GM12878 (cell line): ENCODE measurements around the gene STPG4. TPM values are rescaled to one million over a fixed set of nuclear protein-coding genes. Genes with fewer than 3 reads are reported as not detected.
A peak's percentile ranks its signal among the peaks of the same experiment; 100 is the strongest.

ENCODE experiments used
- ATF7 ChIP-seq: fragments of 450-650 bp; IDR thresholded peaks from 2 replicates; pipeline ENCODE4 v1.6.1; 2016; ENCODE audit warnings: low read depth, mild to moderate bottlenecking
- CHD4 ChIP-seq: fragments of 200-600 bp; sonication (generic); IDR thresholded peaks from 2 replicates; pipeline ENCODE4 v1.6.1; 2016; ENCODE audit warnings: mild to moderate bottlenecking
- DPF2 ChIP-seq: fragments of 450-650 bp; IDR thresholded peaks from 2 replicates; pipeline ENCODE4 v1.6.1; 2017; ENCODE audit warnings: mild to moderate bottlenecking
- HDGF ChIP-seq: fragments of 450-650 bp; IDR thresholded peaks from 2 replicates; pipeline ENCODE4 v1.6.1; 2016; ENCODE audit warnings: antibody characterized with exemption
- IKZF1 ChIP-seq: fragments of 450-650 bp; conservative IDR thresholded peaks from 2 replicates; pipeline ENCODE4 v1.6.1; 2017; ENCODE audit warnings: antibody characterized with exemption, mild to moderate bottlenecking
- IKZF2 ChIP-seq, 2 experiments: fragments of 450-650 bp; IDR thresholded peaks; 2 replicates each; pipeline ENCODE4 v1.6.1; 2017; ENCODE audit warnings: mild to moderate bottlenecking in 2 of 2, moderate library complexity in 2 of 2
- JUNB ChIP-seq: IDR thresholded peaks from 2 replicates; pipeline ENCODE4 v1.6.1; 2016; ENCODE audit warnings: antibody characterized with exemption, mild to moderate bottlenecking
- JUND ChIP-seq: IDR thresholded peaks from 2 replicates; pipeline ENCODE4 v1.6.1; 2012; ENCODE audit warnings: low read depth, mild to moderate bottlenecking, low read length, improper control_type of control experiment, moderate library complexity
- LARP7 ChIP-seq: fragments of 450-650 bp; IDR thresholded peaks from 2 replicates; pipeline ENCODE4 v1.6.1; 2017; ENCODE audit warnings: mild to moderate bottlenecking
- MTA2 ChIP-seq: fragments of 450-650 bp; IDR thresholded peaks from 2 replicates; pipeline ENCODE4 v1.6.1; 2016; ENCODE audit warnings: low read depth, mild to moderate bottlenecking, moderate library complexity
- NFXL1 ChIP-seq: fragments of 450-650 bp; IDR thresholded peaks from 2 replicates; pipeline ENCODE4 v1.6.1; 2017; ENCODE audit warnings: antibody characterized with exemption, mild to moderate bottlenecking, borderline replicate concordance
- NFYB ChIP-seq: IDR thresholded peaks from 2 replicates; pipeline ENCODE4 v1.6.1; 2011; ENCODE audit warnings: low read depth, mild to moderate bottlenecking, low read length, improper control_type of control experiment, moderate library complexity; ENCODE audit not compliant: insufficient read depth
- NR2F1 ChIP-seq: fragments of 450-650 bp; conservative IDR thresholded peaks from 2 replicates; pipeline ENCODE4 v1.6.1; 2017; ENCODE audit warnings: mild to moderate bottlenecking
- RAD51 ChIP-seq: fragments of 450-650 bp; IDR thresholded peaks from 2 replicates; pipeline ENCODE4 v1.6.1; 2016; ENCODE audit warnings: moderate library complexity, mild to moderate bottlenecking, inconsistent platforms
- RFX5 ChIP-seq: IDR thresholded peaks from 2 replicates; pipeline ENCODE4 v1.6.1; 2011; ENCODE audit warnings: low read depth, low read length, improper control_type of control experiment
- SIN3A ChIP-seq: IDR thresholded peaks from 2 replicates; pipeline ENCODE4 v1.6.1; 2012; ENCODE audit warnings: low read depth, low read length, improper control_type of control experiment
- SMAD1 ChIP-seq: fragments of 450-650 bp; IDR thresholded peaks from 2 replicates; pipeline ENCODE4 v1.6.1; 2018; ENCODE audit warnings: mild to moderate bottlenecking, low read depth; ENCODE audit not compliant: partially characterized antibody
- ZNF207 ChIP-seq: fragments of 450-650 bp; IDR thresholded peaks from 2 replicates; pipeline ENCODE4 v1.6.1; 2014; ENCODE audit warnings: antibody characterized with exemption, mild to moderate bottlenecking, borderline replicate concordance
- ZNF592 ChIP-seq: fragments of 450-650 bp; IDR thresholded peaks from 2 replicates; pipeline ENCODE4 v1.6.1; 2017; ENCODE audit warnings: mild to moderate bottlenecking, moderate library complexity
- ZZZ3 ChIP-seq: IDR thresholded peaks from 2 replicates; pipeline ENCODE4 v1.6.1; 2011; ENCODE audit warnings: low read depth; ENCODE audit not compliant: control insufficient read depth, insufficient read length
- polyA plus RNA-seq, 11 experiments: library from polyadenylated mRNA; depleted of rRNA in 4 of 11; unstranded in 6 of 11; stranded (reverse) in 5 of 11; fragments of >200 nt; fragmentation: Nextera tagmentation in 4 of 11; fragmentation: Illumina TruSeq in 1 of 11; extraction: Ambion mirVana in 4 of 11; extraction: Trizol in 1 of 11; gene quantifications; 1 replicate in 1 of 11; 2 replicates in 10 of 11; pipeline versions ENCODE4 v1.2.1 to v1.2.3, GENCODE V29; 2011 to 2016; ENCODE audit warnings: inconsistent platforms in 2 of 11, missing spikeins in 2 of 11, low read depth in 1 of 11
- total RNA-seq, 4 experiments: library from RNA; depleted of rRNA in 3 of 4; stranded (reverse); fragments of >200 nt in 3 of 4; fragmentation: Illumina TruSeq in 1 of 4; extraction: Trizol in 1 of 4; gene quantifications; 2 replicates each; pipeline versions ENCODE4 v1.2.1 to v1.2.3, GENCODE V29; 2013 to 2021
- TF ChIP-seq, protein P1 (sequence below): fragments of 450-650 bp; IDR thresholded peaks from 2 replicates; pipeline ENCODE4 v1.6.1; 2016; ENCODE audit warnings: mild to moderate bottlenecking, moderate library complexity, borderline replicate concordance
- TF ChIP-seq, protein P2 (sequence below): IDR thresholded peaks from 2 replicates; pipeline ENCODE4 v1.6.1; 2012; ENCODE audit warnings: mild to moderate bottlenecking, low read depth, low read length

STPG4 gene
- total and polyA plus RNA-seq, 10 of the 15 experiments (the other 5 are each of a cell fraction or from before 2014, with no cell fraction given), result 0.10 to 0.29 (median 0.19) TPM; not detected in 3

DNA sequence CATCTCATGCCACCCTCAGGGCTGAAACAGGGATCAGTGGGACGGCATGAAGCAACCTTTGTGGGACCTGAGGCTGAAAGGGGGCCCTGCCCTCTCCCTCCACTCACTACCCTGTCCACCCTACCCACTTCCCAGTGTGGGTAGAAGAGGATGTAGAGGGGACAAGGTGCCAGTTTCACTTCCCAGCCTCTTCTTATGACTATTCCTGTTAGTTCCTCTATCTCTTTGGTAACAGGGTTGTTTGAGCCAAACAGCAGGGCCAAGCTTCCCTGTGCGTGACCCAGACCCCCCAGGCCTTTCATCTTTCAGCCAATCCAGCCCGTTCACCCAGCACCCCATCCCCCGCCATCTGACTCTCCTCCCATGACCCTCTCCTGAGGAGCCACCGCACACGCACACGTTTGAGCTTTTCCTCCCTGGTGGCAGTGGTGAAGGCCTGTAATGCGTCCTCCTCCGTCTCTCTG lies 82.3 kb downstream of the STPG4 start (continued):
- TF ChIP-seq ZNF592 (no peak), JUNB (no peak), LARP7 (no peak), ZZZ3 (no peak), RAD51 (no peak), IKZF1 (peak; percentile 78), ZNF207 (no peak), JUND (no peak), NFYB (no peak), ATF7 (no peak), CHD4 (no peak), HDGF (no peak), SIN3A (no peak), RFX5 (no peak), NFXL1 (no peak), DPF2 (peak; percentile 73), SMAD1 (no peak), MTA2 (peak; percentile 34; the same call in 1 of the 2 replicates), IKZF2 (IDR thresholded peaks at IDR 0.05) (peak; percentile 35 to 68; a peak in 3 of 4 replicates), NR2F1 (0 out of 2 replicates have a peak, but pooled peaks have one; percentile 24)
- TF ChIP-seq, protein P1, sequence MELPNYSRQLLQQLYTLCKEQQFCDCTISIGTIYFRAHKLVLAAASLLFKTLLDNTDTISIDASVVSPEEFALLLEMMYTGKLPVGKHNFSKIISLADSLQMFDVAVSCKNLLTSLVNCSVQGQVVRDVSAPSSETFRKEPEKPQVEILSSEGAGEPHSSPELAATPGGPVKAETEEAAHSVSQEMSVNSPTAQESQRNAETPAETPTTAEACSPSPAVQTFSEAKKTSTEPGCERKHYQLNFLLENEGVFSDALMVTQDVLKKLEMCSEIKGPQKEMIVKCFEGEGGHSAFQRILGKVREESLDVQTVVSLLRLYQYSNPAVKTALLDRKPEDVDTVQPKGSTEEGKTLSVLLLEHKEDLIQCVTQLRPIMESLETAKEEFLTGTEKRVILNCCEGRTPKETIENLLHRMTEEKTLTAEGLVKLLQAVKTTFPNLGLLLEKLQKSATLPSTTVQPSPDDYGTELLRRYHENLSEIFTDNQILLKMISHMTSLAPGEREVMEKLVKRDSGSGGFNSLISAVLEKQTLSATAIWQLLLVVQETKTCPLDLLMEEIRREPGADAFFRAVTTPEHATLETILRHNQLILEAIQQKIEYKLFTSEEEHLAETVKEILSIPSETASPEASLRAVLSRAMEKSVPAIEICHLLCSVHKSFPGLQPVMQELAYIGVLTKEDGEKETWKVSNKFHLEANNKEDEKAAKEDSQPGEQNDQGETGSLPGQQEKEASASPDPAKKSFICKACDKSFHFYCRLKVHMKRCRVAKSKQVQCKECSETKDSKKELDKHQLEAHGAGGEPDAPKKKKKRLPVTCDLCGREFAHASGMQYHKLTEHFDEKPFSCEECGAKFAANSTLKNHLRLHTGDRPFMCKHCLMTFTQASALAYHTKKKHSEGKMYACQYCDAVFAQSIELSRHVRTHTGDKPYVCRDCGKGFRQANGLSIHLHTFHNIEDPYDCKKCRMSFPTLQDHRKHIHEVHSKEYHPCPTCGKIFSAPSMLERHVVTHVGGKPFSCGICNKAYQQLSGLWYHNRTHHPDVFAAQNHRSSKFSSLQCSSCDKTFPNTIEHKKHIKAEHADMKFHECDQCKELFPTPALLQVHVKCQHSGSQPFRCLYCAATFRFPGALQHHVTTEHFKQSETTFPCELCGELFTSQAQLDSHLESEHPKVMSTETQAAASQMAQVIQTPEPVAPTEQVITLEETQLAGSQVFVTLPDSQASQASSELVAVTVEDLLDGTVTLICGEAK, result no peak
- TF ChIP-seq, protein P2, sequence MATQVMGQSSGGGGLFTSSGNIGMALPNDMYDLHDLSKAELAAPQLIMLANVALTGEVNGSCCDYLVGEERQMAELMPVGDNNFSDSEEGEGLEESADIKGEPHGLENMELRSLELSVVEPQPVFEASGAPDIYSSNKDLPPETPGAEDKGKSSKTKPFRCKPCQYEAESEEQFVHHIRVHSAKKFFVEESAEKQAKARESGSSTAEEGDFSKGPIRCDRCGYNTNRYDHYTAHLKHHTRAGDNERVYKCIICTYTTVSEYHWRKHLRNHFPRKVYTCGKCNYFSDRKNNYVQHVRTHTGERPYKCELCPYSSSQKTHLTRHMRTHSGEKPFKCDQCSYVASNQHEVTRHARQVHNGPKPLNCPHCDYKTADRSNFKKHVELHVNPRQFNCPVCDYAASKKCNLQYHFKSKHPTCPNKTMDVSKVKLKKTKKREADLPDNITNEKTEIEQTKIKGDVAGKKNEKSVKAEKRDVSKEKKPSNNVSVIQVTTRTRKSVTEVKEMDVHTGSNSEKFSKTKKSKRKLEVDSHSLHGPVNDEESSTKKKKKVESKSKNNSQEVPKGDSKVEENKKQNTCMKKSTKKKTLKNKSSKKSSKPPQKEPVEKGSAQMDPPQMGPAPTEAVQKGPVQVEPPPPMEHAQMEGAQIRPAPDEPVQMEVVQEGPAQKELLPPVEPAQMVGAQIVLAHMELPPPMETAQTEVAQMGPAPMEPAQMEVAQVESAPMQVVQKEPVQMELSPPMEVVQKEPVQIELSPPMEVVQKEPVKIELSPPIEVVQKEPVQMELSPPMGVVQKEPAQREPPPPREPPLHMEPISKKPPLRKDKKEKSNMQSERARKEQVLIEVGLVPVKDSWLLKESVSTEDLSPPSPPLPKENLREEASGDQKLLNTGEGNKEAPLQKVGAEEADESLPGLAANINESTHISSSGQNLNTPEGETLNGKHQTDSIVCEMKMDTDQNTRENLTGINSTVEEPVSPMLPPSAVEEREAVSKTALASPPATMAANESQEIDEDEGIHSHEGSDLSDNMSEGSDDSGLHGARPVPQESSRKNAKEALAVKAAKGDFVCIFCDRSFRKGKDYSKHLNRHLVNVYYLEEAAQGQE, result no peak
